ENCODE measurements around the gene FOXG1.

- no peak for TF ChIP-seq POLR2A (IDR thresholded peaks at IDR 0.05; ENCODE audit: low read length)
- no peak for TF ChIP-seq GATA1 (IDR thresholded peaks at IDR 0.05; ENCODE audit: low read depth, low read length)
Measured at GRCh38 chr14:28731358-28731757, 35.2 kb upstream of the FOXG1 start.
